GM18508 (cell line): ENCODE results near the gene MED25.
A peak's percentile ranks its signal among the peaks of the same experiment; 100 is the strongest.

ENCODE experiments used
- ATAC-seq: cut with Tn5 transposase; IDR thresholded peaks from one replicate; pipeline ENCODE4 v1.9.1; 2021; ENCODE audit warnings: moderate number of reproducible peaks; ENCODE audit not compliant: insufficient read depth, unreplicated experiment

The MED25 gene

DNA sequence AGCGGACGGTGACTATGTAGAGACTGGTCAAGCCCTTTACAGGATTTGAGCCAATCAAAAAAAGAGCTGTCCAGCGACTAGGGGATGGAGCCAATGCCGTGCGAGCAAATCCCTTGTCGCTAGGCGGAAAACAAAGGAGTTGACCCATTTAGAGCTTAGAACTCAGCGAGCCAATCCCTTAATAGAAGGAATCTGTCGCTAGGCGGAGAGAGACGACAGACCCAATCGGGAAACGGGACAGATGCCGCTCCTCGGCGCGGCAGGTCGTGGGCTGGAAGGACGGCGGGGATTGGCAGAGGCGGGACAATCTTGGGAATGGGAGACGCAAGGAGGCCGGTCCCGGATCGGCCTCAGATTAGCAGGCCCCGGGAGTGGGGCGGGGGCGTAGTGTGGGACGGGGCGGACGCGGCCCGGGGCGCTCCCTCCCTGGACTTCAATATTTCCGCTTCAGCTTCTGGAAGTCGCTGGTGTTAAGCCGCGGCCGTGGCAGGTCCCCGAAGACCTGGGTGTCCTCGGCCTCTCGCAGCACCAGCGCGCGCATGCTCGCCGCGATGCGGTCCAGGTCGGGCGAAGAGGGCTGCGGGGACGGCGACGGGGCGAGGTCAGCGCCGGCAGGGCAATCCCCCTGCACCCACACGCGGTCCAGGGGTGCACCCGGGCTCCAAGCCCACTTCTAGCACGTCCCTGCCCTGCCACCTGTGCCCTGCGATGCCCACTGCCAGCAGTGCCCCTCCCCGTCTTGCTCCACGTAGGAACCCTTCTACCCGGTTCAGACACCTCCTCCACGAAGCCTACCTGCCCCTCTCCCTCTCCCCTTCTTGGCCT is 51.6 kb downstream of the MED25 start:
- peak; percentile 55 for ATAC-seq

DNA sequence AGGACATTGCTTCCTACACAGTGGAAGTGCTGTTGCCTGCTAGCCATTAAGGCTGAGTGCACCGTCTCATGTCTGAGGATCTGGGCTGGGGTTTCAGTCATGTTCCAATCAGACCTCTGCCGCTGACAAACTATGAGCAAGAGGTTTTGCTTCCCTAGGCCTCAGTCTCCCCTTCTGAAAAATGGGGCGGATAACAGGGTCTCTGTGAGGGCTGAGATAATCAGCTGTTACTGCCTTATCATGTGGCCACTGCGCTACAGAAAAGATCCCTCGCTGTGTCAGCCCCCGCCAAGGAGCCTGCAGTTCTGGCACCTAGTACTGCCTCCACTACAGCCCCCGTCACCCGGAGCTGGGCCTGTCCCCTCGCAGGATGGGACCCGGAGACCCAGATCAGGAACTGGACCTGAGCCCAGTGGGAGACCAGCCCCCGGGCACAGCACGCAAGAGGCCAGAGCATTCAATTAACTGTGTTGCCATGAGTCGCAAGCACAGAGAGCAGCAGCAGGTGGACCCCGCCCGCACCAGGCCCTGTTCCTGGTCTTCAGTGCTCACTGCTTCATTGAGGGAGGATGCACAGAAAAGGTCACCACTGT is 52.3 kb downstream of the MED25 start:
- no peak for ATAC-seq

DNA sequence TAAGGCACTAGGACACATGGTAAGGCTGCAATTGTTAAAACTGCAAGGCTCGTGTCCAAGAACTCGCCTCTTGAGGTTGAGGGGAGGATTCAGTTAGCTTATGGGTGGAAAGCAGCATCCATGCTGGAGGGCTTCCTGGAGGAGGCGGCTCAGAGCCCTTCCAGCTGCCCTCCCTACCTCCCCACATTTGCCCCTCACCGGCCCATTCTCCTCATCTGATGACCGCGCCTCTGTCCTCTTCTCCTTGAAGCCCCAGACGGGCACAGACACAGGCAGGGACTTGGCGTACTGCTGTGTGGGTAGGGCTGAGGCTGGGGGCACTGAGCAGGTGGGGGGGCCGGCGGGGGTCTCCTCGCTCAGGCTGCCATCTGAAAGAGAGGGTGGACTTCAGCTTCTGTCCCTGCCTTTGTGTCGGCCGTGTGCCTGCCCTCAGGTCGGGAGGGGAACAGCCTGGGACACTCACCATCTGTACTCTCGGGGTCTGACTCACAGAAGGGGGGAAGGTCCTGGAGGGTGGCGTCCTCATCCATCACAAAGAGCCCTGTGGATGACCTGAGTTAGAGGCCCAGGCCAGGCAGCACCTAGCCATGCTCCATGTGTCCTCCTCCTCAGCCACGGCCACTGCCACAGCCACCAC is 53.4 kb downstream of the MED25 start:
- ATAC-seq = no peak

DNA sequence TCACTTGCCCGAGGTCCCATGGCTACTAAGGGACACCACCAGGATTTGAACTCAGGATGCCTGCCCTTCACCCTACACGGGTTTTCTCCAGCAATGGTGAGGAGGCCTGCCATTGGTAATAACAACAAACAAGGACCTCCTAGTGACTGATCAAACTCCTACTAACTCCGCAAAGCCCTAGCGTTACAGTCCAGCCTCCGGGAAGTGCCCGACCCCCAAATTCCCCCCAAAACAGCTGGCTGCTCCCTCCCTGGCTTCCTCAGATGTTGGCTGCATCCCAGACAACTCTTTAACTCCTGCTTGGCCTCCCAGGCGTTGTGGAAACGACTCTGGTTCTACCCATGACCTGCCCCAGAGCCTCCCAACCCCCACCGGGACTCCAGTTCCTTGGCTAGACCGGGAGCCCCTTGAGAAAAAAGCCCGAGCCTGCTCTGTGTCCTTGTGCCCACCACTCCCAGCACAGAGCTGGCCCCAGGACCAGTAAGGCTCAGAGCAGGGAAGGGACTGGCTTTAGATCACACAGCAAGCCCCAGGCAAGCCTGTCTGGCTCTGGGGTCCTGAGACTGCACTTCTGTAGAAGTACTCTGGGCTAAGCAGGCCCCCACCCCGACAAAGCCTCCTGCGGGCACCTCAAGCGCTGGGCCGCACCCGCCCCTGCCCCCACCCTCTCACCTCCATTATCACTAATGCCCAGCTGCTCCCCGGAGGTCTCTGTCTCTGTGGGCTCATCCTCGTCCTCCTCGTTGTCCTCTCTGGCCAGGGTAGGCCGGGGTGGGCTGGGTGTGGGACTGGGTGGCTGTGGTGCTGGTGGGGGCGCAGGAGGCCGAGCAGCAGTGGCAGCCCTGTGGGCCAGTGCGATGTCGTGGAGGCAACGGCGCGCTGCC is 54.4 kb downstream of the MED25 start:
- ATAC-seq = no peak

DNA sequence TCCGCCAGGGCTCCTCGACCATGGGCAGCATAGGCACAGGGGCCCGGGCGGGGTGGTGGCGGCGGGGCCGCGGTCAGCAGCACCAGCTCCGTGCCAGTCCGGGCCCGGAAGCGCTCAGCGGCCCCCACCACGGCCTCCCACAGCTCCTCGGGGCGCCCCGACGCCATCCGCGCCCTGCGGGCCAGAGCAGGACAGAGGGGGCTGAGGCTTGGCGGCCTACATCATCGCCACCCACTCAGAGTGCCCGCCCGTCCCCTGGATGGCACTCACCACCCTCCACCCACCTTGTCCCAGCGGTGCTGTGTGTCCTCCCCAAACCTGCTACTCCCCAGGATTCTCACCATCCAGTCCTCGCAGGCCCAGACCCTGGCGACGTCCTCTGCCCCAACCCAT is 55.0 kb downstream of the MED25 start:
- no peak for ATAC-seq

DNA sequence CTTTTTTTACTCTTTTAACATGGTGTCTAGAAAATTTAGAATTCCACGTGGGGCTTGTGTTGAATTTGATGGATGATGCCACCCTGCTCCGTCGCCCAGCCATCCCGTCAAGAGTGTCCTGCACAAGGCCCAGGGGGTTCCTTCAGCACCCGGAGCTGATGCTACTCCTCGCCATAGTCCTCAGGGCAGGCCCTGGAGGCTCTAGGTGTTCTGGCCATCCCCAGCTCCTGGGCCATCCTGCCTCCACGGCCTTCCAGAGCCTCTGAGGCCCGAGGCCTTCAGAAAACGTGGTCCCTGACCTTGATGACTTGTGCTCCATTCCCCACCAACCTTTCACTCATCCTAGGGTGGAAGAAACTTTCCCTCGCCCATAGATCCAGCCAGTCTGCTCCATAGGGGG is 55.7 kb downstream of the MED25 start:
- ATAC-seq = no peak

DNA sequence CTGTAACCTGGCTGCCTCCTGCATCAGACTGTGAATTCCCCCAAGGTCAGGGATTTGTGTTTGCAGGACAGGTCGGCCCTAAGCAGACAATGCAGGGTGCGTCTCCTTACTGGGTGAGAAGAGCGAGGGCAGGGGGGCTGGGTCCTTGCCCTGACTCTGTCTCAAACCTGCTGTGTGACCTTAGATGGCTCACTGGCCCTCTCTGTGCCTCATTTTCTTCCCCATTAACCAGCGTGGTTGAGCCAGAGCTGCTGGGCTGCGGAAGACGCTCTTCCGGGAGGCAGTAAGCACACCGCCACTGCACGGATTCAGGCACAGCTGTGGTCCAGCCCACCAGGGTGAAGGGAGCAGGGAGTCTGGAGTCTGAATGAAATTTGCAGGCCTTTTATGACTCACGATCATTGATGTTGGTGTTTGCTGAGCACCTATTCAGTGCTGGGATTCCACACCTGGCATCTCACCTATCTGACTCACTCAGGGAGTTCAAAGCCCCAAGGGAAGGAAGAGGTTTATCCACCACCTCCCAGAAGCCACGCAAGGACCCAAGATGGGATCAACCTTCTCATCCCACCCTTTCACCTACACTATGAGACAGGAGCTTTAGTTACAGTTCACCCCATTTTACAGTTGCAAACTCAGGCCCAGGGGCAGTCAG is 56.5 kb downstream of the MED25 start:
- no peak for ATAC-seq

DNA sequence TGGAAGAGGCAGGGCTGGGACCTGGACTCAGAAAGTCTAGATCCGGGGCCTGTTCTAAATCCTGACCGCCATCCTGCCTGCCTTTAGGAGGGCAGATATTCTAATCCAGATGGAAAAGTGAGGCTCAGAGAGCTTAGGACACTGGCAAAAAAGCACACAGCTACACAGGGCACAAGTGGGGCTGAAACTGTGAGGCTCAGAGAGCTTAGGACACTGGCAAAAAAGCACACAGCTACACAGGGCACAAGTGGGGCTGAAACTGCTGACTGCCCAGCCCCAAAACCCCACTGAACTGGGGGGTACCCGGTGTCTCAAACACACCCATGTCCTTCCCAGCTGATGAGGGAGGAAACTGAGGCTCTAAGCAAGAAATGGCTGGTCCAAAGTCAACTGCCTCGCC is 57.1 kb downstream of the MED25 start:
- no peak for ATAC-seq

DNA sequence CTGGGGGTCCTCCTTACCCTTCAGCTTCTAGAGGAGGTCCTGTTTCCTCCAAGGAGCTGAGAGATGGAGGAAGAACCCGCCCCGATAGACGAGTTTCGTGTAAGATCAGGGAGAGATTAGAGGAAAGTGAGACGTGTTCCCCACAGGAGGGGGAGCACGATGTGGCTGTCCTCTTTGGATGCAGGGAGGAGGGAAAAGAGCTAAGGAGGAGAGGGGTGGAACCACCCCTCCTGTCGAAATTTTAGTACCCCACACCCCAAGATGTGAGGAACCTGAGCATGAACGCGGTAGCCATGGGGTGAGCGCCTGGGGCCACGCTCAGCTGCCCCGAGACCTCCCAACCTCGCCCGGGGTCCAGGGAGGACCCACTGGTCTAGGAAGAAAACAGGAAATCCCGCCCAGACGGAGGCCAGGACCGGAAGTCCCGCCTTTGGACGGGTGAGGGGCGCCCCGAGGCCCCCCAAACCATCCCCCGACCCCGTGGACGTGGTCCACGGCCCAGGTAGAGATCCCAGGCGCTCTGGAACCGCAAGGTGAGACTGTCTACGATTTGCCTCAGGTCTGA is 57.9 kb downstream of the MED25 start:
- no peak for ATAC-seq

DNA sequence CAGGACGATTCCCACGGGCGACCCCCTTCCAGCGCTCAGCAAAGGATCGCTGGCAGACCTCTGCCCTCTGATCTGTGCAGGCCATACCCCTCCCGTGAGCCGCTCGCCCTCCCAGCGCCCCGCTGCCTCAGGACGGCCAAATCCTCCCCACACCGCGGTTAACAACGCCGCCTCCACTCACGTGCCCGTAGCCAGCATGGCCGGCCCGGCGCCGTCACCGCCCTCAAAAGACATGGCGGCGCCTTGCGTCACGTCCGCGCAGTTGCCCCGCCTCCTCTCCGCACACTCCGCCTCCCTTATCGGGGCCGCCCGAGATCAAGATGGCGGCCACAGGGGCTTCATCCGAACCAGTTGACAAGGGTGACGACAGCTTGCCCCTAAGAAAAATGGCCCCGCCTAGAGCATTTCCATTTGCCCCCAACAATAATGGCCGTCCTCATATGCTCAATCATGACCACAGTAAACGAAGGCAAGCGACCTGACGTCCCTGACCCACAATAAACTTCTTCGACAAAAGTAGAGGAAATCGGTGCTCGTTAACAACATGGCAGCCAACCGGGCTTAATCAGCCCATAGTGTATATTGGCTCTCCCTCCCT is 58.4 kb downstream of the MED25 start:
- peak; percentile 24 for ATAC-seq

DNA sequence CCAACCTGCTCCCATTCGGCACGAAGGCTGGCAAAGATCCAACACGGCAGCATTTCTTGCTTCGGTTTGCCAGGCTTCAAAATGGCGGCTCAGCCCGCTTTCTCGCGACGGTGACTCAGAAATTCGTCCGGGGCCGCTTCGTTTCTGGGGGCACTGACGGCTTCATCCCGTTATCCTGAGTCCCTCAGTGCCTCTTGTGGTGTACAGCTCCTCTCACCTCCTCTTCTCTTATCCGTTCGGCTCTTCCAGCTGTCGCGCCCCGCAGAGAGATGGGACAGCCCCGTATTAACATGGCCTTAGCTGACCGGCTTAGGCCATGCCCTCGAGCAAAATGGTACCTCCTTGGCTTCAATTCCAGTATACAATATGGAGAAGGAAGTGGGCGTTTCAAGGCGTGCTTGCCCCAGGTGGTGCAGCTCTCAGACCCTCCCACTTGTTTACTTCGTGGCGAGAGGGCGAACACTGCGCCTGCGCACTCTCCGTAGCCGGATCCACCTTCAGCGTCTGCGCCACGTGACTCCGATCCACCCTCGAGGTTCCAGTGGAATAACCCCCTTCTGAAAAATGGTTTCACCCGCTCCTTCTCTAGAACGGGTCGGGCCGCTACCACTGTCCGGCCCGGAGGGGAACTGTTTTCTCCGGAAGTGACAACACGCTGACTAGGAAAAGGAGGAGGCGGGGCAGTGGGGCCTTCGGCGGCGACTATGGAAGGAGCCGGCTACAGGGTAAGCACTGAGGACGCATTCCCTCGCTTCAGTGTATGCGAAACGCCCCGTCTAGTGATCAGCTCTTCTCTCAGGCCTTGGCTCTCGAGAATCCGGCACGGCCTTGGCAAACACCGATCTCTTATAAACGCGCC is 59.2 kb downstream of the MED25 start, which contains the start of the genes AKT1S1 and TBC1D17:
TSS of gene AKT1S1 (minus strand) at position 336 of the 859 bp plus-strand sequence. CDS start 4,060 bp downstream, outside the sequence.
TSS of gene TBC1D17 (plus strand) at position 683 of the 859 bp plus-strand sequence. CDS start at position 705, 22 bp downstream.
- peak; percentile 43 for ATAC-seq

DNA sequence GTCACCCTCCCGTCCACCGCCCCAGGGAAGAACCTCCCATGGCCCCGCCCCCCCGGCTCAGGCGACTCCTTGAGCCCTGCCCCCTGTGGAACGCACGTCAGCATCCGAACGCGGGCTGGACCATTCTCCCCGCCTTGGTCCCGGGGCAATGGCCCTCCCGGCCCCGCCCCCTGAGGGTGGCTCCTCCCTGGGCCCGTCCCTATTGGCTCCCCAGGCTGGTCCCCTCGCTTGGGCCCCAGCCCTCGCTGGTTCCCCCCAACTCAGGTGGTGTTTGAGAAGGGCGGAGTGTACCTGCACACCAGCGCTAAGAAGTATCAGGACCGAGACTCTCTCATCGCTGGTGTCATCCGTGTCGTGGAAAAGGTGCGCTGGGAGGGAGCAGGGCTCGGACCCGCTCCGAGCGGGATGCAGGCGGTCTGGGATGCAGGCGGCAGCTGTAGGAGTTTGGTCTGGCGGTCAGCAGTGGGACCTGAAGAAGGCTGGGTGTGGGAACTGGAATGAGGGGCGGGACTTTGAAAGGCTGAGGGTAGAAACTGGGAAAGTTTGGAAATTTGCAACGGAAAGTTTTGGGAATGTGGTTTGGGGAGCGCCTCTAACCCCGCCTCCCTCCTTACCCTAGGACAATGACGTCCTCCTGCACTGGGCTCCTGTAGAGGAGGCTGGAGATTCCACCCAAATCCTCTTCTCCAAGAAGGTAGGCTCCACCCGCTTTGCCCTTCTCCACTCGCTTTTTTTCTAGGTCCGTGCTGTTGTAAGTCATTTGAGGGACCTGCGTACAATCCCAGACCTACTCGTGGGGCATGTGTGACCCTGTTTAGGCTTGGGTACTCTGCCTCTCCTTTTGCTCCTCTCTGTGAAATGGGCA is 60.0 kb downstream of the MED25 start:
- peak; percentile 21 for ATAC-seq

DNA sequence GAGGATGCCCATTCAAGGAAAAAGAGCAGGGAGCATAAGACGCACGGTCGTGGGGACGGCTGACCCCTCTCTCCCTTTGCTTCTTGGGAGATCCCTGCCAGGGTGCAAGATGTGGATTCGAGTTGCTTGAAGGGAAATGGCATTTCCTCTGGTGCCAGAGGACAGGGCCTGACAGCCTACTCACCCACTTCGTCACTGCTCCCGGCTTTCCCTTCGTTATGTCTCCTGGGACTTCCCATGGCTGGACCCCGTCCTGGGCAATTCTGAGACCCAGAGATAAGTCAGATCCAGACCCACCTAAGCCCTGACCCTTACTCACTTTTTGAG is 60.6 kb downstream of the MED25 start:
- no peak for ATAC-seq

DNA sequence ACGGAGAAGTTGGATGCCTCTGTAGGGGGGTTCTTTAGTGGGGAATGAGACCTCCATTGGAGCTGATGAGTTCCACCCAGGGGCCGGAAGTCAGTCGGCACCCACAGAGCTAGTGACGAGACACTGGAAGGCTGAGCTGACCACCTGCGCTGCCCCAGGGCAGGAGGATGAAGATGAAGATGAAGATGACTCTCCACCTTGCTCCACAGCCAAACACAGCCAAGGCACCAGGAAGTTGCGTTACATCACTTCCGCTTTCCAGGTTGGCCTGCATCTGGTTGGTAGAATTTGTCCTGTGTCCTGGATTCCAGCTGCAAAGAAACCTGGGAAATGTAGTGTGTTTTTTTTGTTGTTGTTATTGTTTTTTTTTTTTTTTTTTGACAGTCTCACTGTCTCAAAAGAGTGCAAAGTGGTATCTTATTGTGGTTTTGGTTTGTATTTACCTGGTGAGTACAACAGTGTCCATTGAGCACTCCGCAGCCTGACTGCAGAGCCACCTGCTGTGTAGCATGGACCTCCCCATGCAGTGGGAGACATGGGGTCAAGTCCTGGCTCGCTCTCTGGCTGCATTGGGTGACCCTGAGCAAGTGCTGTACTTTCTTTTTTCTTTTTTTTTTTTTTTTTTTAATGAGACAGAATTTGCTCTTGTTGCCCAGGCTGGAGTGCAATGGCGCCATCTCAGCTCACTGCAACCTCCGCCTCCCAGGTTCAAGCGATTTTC is 61.3 kb downstream of the MED25 start:
- no peak for ATAC-seq

DNA sequence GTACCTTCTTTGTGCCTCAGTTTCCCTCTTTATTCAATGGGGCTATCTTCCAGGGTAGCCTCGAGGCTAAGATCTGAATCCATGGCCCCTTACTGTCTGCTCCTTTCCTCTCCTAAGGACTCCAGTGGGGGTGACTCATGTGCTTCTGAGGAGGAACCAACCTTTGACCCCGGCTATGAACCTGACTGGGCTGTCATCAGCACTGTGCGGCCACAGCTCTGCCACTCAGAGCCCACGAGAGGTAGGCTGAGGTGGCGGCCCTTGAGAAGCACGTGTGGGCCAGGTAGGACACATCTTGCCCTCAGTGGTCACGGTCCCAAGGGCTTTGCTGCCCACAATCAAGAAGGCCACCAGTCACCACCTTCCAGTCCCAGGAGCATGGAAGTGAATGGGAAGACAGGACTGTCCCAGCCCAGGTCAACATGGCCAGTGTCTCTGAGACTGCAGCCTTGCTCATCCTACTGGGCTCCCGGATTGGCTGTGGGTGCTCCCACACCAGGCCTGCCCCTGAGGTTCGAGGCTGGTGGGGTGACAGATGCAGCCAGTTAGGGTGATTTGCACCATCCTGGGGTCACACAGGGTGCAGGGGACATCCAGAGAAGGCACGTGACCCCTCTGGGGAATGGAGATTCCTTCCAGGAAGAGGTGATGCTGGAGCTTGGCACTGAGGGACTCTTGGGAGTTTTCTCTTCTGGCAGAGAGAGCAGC is 62.2 kb downstream of the MED25 start:
- ATAC-seq = no peak

DNA sequence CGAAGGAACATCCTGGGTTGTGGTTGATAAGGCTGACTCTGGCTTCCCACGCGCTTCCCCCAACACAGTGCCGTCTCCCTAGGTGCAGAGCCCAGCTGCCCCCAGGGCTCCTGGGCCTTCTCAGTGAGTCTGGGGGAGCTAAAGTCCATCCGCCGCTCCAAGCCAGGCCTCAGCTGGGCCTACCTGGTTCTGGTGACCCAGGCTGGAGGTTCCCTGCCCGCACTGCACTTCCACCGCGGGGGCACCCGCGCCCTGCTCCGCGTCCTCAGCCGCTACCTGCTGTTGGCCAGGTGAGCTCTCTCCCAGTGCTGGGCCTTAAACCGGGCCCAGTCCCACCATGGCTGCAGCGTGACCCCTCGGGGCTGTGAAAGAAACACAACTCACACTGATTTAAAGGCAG is 63.1 kb downstream of the MED25 start:
- no peak for ATAC-seq
